Tibial nerve (tissue), 4 donors: ENCODE data around the gene ZNF254. TPM values are rescaled to one million over a fixed set of nuclear protein-coding genes. Genes with fewer than 3 reads are reported as not detected.

ENCODE experiments used
- DNase-seq, 2 donors: peaks; one replicate each; pipeline ENCODE4 v3.0.0-alpha.2; 2019; ENCODE audit warnings: low spot score in 2 of 2
- H3K27ac ChIP-seq, 4 donors: fragments of 200-600 bp; sonication (generic) in 3 of 4; one replicate each; pipeline ENCODE4 v1.5.1; 2017 to 2019; ENCODE audit warnings: mild to moderate bottlenecking in 1 of 4
- H3K27me3 ChIP-seq, 2 donors: fragments of 200-600 bp; sonication (generic) in 1 of 2; one replicate each; pipeline versions ENCODE4 v1.5.1 to v1.6.0; 2017 to 2019
- H3K36me3 ChIP-seq, 3 donors: fragments of 200-600 bp; sonication (generic); one replicate each; pipeline ENCODE4 v1.5.1; 2018 to 2019
- H3K4me1 ChIP-seq, 4 donors: fragments of 200-600 bp; sonication (generic) in 3 of 4; one replicate each; pipeline ENCODE4 v1.5.1; 2017 to 2019
- H3K4me3 ChIP-seq, 4 donors: fragments of 200-600 bp; sonication (generic) in 3 of 4; one replicate each; pipeline ENCODE4 v1.5.1; 2017 to 2019; ENCODE audit warnings: mild to moderate bottlenecking in 1 of 4, moderate library complexity in 1 of 4
- H3K9me3 ChIP-seq, 4 donors: fragments of 200-600 bp; sonication (generic) in 3 of 4; one replicate each; pipeline ENCODE4 v1.5.1; 2017 to 2019
- CTCF ChIP-seq, 5 experiments: fragments of 200-600 bp in 3 of 5; fragments of 450-650 bp in 2 of 5; sonication (generic) in 3 of 5; IDR thresholded peaks; one replicate each; pipeline ENCODE4 v1.5.1; 2016 to 2019; ENCODE audit warnings: antibody characterized with exemption in 5 of 5, mild to moderate bottlenecking in 3 of 5, moderate library complexity in 2 of 5
- EP300 ChIP-seq, 2 donors: sonication (generic); formaldehyde crosslinking; IDR thresholded peaks; one replicate each; pipeline ENCODE4 v1.6.1; 2017; ENCODE audit warnings: antibody characterized with exemption in 2 of 2, mild to moderate bottlenecking in 1 of 2
- POLR2A ChIP-seq, 2 donors: fragments of 450-650 bp; IDR thresholded peaks; one replicate each; pipeline ENCODE4 v1.6.1; 2017; ENCODE audit warnings: antibody characterized with exemption in 2 of 2, mild to moderate bottlenecking in 2 of 2, moderate library complexity in 2 of 2
- WGBS, 2 donors: methylation state at CpG; one replicate each; pipeline ENCODE4 v1.1.5; 2018; 5-methylcytosine and 5-hydroxymethylcytosine counted together
- total RNA-seq, 4 donors: library from RNA; depleted of rRNA; stranded (reverse); fragments of >200 nt; gene quantifications; one replicate each; pipeline ENCODE4 v1.1.0, GENCODE V29; 2016

ZNF254 gene
- total RNA-seq, 4 donors from 2014 or later = 15.6 to 21.9 (median 18.4) TPM

GRCh38 chr19:24049537-24049936 lies 37.5 kb upstream of the ZNF254 start:
- peaks cover 0 to 93% (median 18%) of the 10 kb centered on the region in 3 donors for H3K36me3 ChIP-seq
- H3K9me3 ChIP-seq = no peaks in the 10 kb centered on the region
- no peak overlapping the region for H3K27ac ChIP-seq
- TF ChIP-seq CTCF (IDR thresholded peaks at IDR 0.05) (no peak), POLR2A (IDR thresholded peaks at IDR 0.05) (no peak)
- no peak for DNase-seq
- 88% methylated on average over 1 of the region's 1 CpG; no CpG with 5 or more reads in 1 of the 2 donors for WGBS, 2 donors
- no peaks in the 10 kb centered on the region for H3K4me1 ChIP-seq
- no peaks in the 10 kb centered on the region for H3K27me3 ChIP-seq
- H3K4me3 ChIP-seq = no peak overlapping the region

- 93 to 96% methylated on average over 4 of the region's 4 CpGs for WGBS, 2 donors
- no peak overlapping the region for H3K4me3 ChIP-seq
Measured at GRCh38 chr19:24051516-24051915, 35.5 kb upstream of the ZNF254 start.

GRCh38 chr19:24052811-24053210 lies 34.2 kb upstream of the ZNF254 start:
- 90 to 92% methylated on average over 3 of the region's 3 CpGs for WGBS, 2 donors
- Histone ChIP-seq H3K27ac (no peak overlapping the region), H3K36me3 (peaks cover 0 to 89% (median 18%) of the 10 kb centered on the region in 3 donors), H3K4me3 (no peak overlapping the region), H3K27me3 (no peaks in the 10 kb centered on the region), H3K4me1 (no peaks in the 10 kb centered on the region), H3K9me3 (no peaks in the 10 kb centered on the region)
- DNase-seq = no peak
- TF ChIP-seq EP300 (IDR thresholded peaks at IDR 0.05) = no peak
- no peak for TF ChIP-seq POLR2A (IDR thresholded peaks at IDR 0.05)
- no peak for TF ChIP-seq CTCF (IDR thresholded peaks at IDR 0.05)

More at GRCh38 chr19:24051516-24051915, 35.5 kb upstream of the ZNF254 start:
- Histone ChIP-seq H3K36me3 (peaks cover 0 to 98% (median 18%) of the 10 kb centered on the region in 3 donors), H3K4me1 (no peaks in the 10 kb centered on the region), H3K27me3 (no peaks in the 10 kb centered on the region), H3K9me3 (no peaks in the 10 kb centered on the region), H3K27ac (no peak overlapping the region)
- TF ChIP-seq CTCF (IDR thresholded peaks at IDR 0.05) (no peak), EP300 (IDR thresholded peaks at IDR 0.05) (no peak), POLR2A (IDR thresholded peaks at IDR 0.05) (no peak)
- no peak for DNase-seq

DNA sequence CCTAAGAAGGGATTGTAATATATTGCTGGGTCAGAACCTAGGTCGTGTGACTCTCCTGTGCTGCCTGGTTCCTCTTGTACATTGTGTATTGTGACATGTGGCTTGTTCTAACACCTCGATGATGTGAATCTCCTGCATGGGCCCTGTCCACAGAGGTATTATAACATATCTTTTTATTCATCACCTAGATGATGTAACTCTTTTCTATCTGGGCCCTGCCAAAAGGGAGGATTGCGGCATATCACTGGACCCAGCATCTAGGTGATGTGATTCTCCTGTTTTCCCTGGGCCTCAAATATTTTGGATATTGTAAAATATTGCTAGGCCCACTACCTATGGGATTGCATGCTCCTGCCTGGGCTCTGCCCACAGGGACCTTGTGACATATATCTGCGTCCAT lies 33.4 kb upstream of the ZNF254 start:
- no peaks in the 10 kb centered on the region for H3K9me3 ChIP-seq
- no peak overlapping the region for H3K4me3 ChIP-seq
- no peak for TF ChIP-seq POLR2A (IDR thresholded peaks at IDR 0.05)
- TF ChIP-seq EP300 (IDR thresholded peaks at IDR 0.05) = no peak
- TF ChIP-seq CTCF (IDR thresholded peaks at IDR 0.05) = no peak
- no peaks in the 10 kb centered on the region for H3K4me1 ChIP-seq
- H3K27me3 ChIP-seq = no peaks in the 10 kb centered on the region
- no peak for DNase-seq
- peaks cover 0 to 89% (median 18%) of the 10 kb centered on the region in 3 donors for H3K36me3 ChIP-seq
- no peak overlapping the region for H3K27ac ChIP-seq
- WGBS, 2 donors = 95 to 96% methylated on average over 4 of the region's 4 CpGs

DNA sequence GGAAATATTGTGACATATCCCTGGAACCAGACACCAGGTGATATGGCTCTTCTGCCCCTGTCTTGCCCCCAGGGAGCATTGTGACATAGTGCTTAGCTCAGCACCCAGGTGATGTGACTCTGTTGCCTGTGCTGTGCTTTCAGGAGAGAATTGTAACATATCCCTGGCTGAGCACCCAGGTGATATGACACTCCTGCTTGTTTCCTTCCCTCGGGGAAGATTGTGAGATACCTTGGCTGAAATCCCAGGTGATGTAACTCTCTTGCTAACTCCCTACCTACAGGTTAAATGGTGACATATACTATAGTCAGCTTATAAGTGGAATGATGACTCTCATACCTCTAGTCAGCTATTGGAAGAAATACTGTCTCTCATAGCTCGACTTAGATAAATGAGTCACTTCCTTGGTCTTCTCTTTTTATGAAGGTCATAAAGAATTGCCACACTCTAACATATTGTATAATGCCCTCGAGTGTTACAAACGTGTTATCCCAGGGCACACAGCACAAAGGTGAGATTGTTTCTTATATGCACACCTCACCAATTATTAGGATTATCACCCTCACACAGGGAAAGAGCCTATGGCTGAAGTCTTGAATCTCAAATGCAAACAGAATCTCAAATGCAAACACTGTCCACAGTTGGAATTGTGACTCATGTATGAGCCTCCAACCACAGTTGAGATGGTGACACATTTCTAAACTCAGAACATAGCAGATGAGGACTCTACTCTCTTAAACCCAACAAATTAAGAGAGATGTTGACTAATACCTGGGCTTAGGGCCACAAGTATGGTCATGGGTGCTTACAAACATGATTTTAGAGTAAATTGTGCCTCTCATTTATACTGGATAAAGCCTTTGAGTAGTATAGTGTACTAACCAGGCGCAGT lies 32.7 kb upstream of the ZNF254 start:
- Histone ChIP-seq H3K4me3 (no peak overlapping the region), H3K27me3 (no peaks in the 10 kb centered on the region), H3K9me3 (no peaks in the 10 kb centered on the region), H3K27ac (no peak overlapping the region), H3K36me3 (peaks cover 0 to 90% (median 17%) of the 10 kb centered on the region in 3 donors), H3K4me1 (no peaks in the 10 kb centered on the region)
- no peak for TF ChIP-seq EP300 (IDR thresholded peaks at IDR 0.05)
- no peak for TF ChIP-seq POLR2A (IDR thresholded peaks at IDR 0.05)
- no peak for TF ChIP-seq CTCF (IDR thresholded peaks at IDR 0.05)
- no peak for DNase-seq
- WGBS, 2 donors = 86 to 88% methylated on average over 5 of the region's 5 CpGs
